Stimulated activated CD4-positive, alpha-beta T cell treated with anti-CD3 and anti-CD28 coated beads, Interleukin-1b, Interleukin-23, amount 100 ng/mL, for 1 hour (primary cell): ENCODE data around the gene LMO7.
"Not testable (repeated sequence)": the region's sequence is repeated elsewhere in the genome, so short reads cannot be mapped to it uniquely, and the experiment has no call there.

ENCODE experiments used
- DNase-seq, 2 donors: peaks; one replicate each; pipeline ENCODE4 v3.0.0-alpha.2; 2020; ENCODE audit warnings: low read depth in 2 of 2

LMO7 gene

DNA sequence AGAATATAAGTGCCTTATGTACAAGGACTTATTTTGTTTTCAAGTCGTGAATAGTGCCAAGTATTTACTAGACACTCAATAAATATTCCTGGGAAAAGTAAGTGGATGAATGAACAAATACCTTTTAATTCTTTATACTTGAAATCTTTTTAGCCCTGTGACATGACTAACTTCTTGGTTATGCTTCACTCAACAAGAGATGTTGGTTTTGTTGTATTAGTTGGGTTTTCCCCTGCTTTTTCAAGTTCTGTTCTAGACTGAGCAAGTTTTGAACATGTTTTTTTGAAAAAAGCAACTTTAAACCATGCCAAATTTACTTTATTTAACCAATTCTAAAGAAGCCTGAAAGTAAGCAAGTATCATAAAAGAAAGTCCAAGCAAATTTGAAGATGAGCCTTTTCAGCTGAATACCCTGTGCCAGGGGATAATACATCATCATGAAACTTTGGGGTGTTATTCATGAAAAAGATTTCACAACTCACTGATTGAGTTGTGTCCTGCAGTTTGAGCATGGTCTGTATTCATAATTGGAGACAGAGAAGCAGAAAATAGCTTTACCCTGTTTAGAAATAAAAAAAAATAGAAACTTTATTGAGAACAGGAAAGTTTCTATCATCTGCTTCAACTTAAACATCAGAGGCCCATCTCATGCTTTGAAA, 11.1 kb downstream of the LMO7 start:
- DNase-seq = no peak

DNA sequence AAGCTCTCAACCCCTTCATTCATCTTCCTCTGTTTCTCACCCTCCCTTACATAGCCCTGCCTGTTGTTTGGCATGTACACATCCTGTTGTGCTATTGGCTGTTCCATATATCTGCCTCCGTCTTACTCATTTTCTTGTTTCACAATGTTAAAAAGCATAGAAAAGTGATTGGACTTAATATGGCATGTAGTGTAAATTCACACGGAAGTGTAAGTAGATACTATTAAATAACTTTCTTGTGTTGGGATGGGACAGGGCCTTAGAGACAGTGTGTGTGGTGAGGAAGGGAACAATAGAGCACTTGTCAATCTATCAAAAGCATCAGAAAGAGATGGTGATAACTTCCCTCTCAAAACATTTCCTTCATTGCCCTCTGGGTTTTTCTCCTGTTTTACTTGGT, 12.3 kb downstream of the LMO7 start:
- DNase-seq = no peak

DNA sequence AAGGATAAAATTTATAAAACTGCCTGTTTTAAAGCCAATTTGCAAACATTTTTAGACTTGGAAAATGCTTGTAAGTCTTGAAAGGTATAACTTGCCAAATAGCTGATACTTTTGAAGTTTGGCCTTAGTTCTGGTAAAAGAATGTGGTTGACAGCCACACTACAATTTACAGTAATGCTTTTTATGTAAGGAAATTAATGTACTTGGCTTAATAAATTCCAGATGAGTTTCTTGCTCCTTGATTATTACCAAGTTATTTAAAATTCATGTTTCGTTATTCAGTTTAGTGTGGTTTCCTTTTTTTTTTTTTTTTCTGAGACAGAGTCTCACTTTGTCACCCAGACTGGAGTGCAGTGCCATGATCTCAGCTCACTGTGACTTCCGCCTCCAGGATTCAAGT, 14.9 kb downstream of the LMO7 start:
- no peak for DNase-seq

DNA sequence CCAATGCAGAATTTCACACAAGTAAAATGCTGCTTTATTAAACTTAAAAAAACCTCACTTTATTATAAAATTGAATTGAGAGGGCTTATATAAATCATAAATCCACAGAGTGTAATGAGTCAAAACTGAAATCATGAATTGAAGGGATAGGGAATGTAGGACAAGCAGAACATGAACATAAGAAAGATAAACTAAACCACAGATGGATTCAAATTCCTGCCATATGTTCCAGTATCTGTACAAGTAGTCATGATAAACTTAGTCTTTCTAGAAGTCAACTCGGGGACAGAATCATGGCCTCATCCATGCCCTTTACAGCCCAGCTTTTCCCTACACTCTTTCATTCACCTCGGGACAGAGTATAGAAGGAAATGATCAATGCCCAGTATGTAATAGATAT, 16.6 kb downstream of the LMO7 start:
- no peak for DNase-seq

DNA sequence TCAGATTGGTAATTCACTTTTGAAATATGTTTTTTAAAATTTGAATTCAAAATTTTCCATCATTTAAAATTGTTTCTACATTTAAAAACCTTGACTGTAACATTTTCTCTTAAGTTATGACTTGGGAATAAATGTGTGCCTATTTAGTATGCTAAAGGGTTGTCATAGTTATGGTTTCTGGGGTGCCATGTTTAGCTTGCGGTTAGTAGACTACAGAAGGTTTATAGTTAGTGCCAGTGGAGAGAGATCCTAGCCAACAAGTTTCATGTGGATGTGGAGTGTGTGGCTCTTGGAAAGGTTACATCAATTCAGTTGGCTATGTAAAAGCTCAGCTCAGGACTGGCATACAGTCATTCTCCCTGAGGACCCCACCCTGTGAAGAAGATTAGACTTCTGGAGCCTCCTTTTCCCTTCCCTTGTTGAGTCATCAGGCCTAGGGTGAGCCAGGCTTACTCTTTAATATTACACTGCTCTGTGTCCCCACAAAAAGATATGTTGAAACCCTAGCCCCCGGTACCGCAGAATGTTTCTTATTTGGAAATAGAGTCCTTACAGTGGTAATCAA, 20.4 kb downstream of the LMO7 start:
- no peak for DNase-seq

DNA sequence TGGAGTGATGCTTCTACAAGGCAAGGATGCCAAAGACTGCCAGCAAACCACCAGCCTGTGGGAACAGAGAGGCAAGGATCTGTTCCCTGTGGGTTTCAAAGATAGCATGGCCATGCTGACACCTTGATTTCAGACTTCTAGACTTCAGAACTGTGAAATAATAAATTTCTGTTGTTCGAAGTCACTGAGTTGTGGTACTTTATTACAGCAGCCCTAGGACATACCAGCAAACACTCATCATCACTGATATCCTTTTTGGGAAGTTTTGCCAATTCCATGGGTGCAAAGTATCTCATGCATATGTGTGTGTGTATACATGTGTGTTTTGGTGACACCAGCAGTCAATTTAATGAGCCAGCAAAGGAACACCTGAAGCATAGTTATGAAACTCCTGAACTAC, 21.0 kb downstream of the LMO7 start:
- no peak for DNase-seq

DNA sequence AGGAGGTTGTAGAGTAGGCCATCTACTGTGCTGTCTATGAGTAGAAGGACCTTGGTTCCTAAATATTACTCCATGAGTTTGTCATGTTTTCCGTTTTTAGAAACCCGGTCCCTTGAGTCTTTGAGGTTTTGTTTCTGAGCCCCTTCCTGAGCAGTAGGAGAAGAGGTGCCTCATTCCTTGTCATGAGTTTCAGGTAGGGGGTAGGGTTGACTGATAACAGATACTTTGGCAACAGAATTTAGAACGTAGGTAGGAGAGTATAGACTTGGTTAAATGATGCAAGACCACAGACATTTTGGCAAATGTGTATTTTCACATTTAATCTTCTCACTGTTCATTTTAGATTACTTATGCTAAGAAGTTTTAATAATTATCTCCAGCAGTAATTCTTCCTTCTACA, 24.6 kb downstream of the LMO7 start:
- no peak for DNase-seq

DNA sequence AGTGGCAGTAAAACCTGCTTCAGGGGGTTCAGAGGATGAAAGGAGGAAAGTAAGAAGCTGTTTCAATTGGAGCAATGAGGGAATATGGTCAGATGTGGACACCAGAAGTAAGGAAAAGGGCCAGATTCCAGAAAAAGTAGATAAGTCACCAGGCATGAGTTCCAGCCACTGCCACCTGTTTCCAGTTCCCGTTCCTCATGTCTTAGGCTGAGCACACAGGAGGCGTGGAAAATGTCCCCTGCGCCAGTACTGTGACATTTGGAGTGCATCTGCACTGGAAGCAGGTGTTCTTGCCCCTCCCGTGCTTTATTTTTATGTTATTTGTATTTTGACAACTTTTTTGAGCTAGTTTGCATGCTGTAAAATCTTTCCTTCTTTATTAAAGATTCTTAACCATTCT, 25.3 kb downstream of the LMO7 start:
- DNase-seq = no peak

DNA sequence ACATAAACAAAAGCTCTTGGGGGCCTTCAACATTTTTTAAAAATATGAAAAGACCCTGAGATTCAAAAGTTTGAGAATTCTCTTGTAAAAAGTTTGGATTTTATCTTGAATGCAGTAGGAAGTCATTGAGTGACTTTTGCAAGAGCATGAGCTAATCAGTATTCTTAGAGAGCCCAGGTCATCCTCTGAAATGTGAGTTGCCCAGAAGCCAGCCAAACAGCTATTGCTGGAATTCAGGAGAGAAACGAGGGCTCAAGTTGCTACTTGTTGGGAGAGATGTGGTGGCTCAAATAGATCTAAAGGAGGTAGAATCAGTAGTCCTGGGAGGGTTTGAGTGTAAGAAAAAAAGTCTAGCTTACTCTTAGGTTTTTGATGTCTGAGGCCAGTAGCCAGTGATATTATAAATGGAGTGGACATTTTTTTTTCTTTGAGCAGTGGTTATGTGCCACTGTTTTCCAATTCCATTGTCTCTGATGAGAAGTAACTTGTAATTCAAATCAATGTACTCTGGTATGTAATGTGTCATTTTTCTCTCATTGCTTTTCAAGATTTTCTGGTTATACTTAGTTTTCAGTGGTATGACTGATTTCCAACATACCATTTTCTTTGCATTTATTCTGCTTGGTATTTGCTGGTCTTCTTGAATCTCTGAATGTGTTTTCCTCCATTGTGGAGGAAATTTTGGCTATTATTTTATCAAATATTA, 30.7 kb downstream of the LMO7 start:
- DNase-seq = no peak

DNA sequence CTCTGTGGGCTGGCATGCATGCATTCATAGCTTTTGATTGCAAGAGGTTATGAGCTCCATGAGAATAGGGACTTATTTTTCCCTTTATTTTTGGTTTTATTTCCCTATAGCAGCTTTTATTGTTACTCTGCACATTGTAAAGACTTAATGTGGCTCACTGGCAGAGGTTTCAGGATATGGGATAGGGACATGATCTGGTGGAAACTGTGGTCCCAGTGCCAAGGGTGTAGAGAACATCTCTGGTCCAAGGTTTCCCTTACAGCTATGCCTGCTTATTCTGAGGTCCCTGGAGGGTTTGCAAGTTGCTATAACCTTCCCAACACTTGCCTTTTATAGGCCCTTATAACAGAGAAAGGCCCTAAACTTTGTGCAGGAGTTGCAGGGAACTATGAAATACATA, 33.6 kb downstream of the LMO7 start:
- DNase-seq = no peak

DNA sequence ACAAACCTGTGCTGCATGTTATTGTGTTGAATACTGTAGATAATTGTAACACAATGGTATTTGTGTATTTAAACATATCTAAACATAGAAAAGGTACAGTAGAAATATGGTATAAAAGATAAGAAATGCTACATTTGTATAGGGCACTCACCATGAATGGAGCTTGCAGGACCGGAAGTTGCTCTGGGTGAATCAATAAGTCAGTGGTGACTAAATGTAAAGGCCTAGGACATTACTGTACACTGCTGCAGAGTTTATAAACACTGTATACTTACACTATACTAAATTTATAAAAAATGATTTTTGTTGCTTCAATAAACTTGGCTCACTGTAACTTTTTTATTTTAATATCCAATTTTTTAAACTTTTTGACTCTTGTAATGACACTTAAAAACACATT, 34.4 kb downstream of the LMO7 start:
- DNase-seq = no peak

DNA sequence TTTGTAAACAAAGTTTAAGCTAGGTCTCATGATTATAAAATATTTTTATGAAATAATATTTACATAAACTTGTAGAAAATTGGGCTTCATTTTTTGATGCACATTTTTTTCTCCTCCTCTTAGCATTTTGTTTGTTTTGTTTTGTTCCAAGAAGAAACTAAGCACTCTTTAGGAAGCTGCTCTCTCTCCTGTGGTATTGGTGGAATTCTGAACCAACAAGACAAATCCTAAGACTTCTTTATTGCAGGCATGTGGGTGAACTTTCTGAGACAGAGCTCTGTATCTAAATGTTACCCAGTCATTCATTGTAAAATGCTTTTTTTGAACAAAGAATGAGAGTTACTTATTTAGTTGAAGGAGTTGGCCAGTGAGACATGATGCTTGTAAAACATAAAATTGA, 39.3 kb downstream of the LMO7 start:
- DNase-seq = no peak

DNA sequence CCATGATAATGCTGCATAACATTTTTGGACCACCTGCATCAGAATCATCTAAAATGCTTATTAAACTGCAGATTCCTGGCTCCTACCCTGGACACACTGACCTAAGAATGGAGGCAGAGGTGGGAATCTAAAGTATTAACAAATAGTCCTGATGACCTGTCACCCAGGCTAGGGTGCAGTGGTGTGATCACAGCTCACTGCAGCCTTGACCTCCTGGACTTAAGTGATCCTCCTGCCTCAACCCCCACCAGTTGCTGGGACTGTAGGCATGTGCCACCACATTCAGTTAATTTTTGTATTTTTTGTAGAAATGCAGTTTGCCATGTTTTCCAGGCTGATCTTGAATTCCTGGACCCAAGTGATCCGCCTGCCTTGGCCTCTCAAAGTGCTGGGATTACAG, 43.3 kb downstream of the LMO7 start:
- DNase-seq = no peak

DNA sequence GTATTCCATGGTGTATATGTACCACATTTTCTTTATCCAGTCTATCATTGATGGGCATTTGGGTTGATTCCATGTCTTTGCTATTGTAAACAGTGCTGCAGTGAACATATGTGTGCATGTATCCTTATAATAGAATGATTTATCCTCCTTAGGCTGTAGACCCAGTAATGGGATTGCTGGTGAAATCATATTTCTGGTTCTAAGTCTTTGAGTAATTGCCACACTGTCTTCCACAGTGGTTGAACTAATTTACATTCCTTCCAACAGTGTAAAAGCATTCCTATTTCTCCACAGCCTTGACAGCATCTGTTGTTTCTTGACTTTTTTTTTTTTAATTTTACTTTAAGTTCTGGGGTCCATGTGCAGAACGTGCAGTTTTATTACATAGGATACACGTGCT, 44.1 kb downstream of the LMO7 start:
- not testable (repeated sequence) for DNase-seq

DNA sequence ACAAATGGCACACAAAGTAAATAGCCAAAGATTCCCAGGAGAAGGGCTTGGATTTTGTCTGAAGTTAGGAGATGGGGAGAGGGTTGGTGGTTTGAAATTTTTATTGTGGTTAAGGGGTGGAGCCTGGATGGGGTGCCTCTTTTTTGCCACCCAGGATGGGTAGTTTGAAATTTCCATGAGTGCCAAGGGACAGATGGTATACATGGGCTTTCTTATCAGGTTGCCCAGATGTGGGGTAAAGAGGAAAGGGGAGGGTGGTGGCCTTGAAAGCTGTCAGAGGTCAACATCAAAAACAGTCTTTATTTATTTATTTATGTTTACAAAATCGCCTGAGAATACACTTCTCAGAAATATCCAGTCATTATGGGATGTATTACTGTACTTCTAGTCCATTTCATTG, 46.2 kb downstream of the LMO7 start:
- no peak for DNase-seq

DNA sequence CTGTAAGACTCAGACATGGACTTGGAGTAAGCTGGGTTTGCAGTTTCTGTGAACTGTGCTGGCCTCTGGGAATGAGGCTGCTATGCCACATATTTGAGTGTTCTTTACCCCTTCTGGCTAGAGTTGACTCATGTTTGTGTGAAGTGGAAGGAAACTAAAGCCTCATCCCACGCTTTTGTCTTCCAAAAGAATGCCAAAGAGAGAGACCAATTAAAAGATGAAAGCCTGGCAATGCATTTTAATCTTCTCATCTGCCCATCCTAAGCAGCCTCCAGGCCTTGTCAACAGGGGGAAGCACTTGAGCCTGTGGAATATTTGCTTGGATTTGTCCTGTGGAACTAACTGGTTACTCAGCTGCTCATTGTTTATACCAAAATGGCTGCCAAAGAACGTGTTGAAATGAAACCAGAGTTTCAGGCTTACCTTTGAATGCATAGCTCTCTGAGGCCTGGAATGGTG, 49.1 kb downstream of the LMO7 start:
- DNase-seq = no peak

DNA sequence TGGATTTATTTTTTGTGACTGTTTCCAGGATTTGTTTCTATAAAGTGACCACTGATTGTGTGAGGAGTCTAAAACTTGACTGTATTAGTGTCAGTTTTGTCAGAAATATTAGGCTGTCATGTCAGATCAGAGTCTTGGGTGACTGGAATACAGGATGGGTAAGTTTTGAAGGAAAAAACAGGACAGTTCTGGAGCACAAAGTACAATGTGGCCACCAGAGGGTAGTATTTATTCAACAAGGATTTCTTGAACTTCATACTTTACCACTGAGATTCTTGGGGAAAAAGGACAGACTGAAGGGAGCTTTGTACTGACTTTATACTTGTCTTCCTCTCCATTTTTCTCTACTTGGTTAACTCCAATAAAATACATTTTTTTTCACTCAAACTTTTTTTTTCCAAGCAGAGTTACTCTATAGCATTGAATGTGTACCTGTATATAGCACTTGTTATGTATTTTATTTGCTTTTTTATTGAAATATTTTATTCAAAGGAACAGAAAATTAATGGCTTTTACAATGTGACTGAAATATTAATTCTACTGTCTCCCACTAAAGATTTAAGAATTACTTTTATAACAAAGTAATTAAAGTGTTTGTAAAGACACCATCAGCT, 51.1 kb downstream of the LMO7 start:
- no peak for DNase-seq

DNA sequence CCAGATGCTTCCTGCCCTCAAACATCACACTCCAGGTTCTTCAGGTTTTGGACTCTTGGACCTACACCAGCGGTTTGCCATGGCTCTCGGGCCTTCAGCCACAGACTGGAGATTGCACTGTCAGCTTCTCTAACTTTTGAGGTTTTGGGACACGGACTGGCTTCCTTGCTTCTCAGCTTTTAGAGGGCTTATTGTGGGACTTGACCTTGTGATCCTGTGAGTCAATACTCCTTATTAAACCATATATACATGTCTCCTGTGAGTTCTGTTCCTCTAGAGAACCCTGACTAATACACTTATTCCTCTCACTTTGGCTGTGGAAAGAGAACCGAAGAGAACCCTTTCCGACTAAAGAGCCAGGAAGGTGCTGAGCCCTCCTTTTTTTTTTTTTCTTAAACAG, 53.6 kb downstream of the LMO7 start:
- DNase-seq = no peak

DNA sequence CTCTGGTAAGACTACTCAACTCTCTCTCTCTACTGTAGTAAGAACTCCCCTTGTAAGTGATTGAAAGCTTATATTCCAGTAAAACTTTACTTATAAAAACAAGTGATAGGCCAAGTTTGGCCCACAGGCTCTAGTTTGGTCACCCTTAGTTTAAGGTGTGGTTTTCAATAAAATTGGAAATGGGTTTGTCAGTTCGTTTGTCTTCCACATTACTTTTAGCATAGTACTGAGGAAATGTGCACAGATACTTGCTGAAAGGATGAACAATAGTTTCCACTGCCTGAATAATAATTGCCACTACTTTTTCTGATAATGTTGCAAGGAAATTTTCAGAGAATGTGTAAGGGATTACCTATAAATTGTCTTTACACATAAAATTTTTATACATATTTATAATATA, 54.5 kb downstream of the LMO7 start:
- no peak for DNase-seq

DNA sequence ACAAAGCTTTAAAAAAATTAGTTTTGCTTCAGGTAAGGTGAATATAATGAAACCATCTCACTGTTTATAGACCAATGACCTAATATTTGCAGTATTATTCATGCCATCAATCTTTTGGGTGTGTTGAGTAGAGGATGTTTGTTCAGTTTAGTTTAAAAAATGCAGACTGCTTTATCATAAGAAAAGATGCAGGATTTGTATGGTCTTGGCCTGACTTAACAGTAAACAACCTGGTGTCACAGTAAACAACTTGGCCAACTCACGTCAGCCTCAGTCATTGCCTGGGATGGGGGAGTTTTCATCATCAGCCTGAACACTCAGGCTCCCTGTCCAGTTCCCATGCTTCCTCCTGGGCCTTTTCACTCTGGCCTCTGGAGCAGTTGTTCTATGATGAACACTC, 55.1 kb downstream of the LMO7 start:
- DNase-seq = no peak

DNA sequence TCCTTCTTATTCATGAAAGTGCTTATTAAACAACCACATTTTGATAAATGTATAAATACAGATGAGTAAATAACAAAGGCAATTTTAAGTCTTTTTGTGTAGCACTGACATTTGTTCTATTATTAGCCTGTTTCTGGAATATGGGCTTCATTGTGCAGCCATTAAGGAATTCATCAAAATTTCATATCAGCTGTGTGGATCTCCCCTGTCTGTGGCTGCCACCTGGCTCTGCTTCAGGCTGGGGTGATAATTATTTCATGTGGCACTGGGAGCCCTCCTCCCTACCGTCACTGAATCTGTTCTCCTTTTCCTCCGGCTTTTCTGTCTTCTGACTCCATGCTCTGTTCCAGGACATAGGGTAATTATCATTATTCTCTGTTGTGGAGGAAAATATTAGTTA, 57.1 kb downstream of the LMO7 start:
- DNase-seq = no peak

DNA sequence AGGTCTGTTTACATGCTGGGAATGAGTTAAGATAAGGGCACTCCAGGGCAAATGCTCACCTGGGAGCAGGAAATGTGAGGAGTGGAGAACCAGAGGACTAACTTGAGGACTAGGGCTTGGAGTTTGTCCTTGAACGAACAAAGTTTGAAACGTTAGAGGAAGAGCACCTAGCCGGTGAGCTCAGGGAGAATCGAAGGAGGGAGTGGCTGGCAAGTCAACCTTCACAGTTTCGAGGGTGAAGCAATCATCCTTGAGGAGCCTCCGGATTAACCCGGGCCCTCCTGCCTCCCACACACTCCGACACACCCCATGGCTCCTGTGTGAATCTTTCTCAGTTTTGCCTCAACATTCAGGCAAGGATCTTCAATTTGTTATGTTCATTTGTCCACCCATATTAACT, 58.6 kb downstream of the LMO7 start:
- DNase-seq = no peak

DNA sequence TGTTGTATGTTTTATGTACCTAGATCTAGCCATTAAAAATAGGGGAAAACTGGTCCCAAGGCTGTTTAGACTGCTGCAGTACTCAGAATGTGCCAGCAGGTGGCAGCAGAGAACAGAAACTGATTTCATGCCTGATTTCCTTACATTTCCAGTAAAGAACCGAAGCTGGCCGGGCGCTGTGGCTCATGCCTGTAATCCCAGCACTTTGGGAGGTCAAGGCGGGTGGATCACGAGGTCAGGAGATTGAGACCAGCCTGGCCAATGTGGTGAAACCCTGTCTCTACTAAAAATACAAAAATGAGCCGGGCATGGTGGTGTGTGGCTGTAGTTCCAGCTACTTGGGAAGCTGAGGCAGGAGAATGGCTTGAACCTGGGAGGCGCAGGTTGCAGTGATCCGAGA, 59.8 kb downstream of the LMO7 start:
- DNase-seq = peak; percentile 28 to 64
